NT2/D1 (cell line): Measurements from ENCODE around the gene CRACR2B.

Experiments used
- DNase-seq: peaks from one replicate; pipeline ENCODE4 v3.0.0-alpha.2; 2011; ENCODE audit warnings: low read depth, low spot score
- H3K27me3 ChIP-seq: 2 replicates; pipeline ENCODE4 v1.6.0; 2011; ENCODE audit warnings: mild to moderate bottlenecking; ENCODE audit not compliant: insufficient read length, insufficient read depth
- H3K36me3 ChIP-seq: 2 replicates; pipeline ENCODE4 v1.6.1; 2011; ENCODE audit warnings: mild to moderate bottlenecking, low read length, mixed read lengths; ENCODE audit not compliant: insufficient read depth, insufficient read length
- H3K4me1 ChIP-seq: 2 replicates; pipeline ENCODE4 v1.5.1; 2011; ENCODE audit not compliant: insufficient read depth, insufficient read length
- H3K4me3 ChIP-seq: 2 replicates; pipeline ENCODE4 v1.5.1; 2011; ENCODE audit warnings: low read depth; ENCODE audit not compliant: insufficient read length
- H3K9ac ChIP-seq: 2 replicates; pipeline ENCODE4 v1.6.0; 2011; ENCODE audit warnings: low read depth; ENCODE audit not compliant: insufficient read length
- H3K9me3 ChIP-seq: 2 replicates; pipeline ENCODE4 v1.5.1; 2011; ENCODE audit warnings: mild to moderate bottlenecking, low read length; ENCODE audit not compliant: insufficient read depth
- SUZ12 ChIP-seq: IDR thresholded peaks from 2 replicates; pipeline ENCODE4 v1.6.1; 2011; ENCODE audit not compliant: insufficient read length, insufficient read depth; ENCODE audit errors: extremely low read depth
- YY1 ChIP-seq: IDR thresholded peaks from 2 replicates; pipeline ENCODE4 v1.6.1; 2011; ENCODE audit not compliant: insufficient read length, insufficient read depth
- ZNF274 ChIP-seq: IDR thresholded peaks from 2 replicates; pipeline ENCODE4 v1.6.1; 2011; ENCODE audit warnings: mild to moderate bottlenecking, low read depth, low read length

CRACR2B gene

DNA sequence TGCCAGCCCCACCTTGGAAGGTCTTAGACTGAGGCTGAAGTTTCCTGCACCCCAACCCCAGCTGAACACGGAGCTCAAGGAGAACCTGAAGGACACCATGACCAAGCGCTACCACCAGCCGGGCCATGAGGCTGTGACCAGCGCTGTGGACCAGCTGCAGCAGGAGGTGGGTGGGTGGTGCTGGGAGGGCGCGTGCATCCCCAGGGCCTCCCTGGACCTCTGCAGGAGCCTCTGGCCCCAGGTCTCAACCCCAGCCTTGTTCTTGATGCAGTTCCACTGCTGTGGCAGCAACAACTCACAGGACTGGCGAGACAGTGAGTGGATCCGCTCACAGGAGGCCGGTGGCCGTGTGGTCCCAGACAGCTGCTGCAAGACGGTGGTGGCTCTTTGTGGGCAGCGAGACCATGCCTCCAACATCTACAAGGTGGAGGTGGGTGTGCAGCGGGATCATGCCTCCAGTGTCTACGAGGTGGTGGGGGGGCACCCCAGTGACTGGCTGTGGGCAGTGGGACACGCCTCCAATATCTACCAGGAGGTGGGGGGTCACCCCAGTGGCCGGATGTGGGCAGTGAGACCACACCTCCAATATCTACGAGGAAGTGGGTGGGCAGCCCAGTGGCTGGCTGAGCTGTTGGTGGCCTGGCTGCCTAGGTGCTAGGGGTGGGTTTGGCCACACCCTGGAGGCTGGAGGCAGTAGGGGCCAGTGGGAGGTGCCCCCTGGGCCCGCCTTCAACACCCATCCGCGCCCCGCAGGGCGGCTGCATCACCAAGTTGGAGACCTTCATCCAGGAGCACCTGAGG is 9.7 kb downstream of the CRACR2B start:
- Histone ChIP-seq H3K9me3 (no peaks in the 10 kb centered on the region), H3K4me1 (peaks cover 42% of the 10 kb centered on the region), H3K4me3 (no peak overlapping the region), H3K36me3 (peaks cover 66% of the 10 kb centered on the region), H3K9ac (peak overlapping the region; percentile 56), H3K27me3 (no peaks in the 10 kb centered on the region)
- DNase-seq = no peak
- TF ChIP-seq ZNF274 (no peak), SUZ12 (no peak), YY1 (no peak)

DNA sequence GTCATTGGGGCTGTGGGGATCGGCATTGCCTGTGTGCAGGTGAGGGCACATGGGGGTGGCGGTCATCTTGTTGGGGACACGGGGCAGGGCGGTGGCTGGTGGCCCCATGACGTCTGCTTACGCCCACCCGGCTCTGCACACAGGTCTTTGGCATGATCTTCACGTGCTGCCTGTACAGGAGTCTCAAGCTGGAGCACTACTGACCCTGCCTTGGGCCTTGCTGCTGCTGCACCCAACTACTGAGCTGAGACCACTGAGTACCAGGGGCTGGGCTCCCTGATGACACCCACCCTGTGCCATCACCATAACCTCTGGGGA is 10.2 kb downstream of the CRACR2B start:
- DNase-seq = no peak
- Histone ChIP-seq H3K27me3 (no peaks in the 10 kb centered on the region), H3K9me3 (no peaks in the 10 kb centered on the region), H3K4me3 (no peak overlapping the region), H3K36me3 (peaks cover 66% of the 10 kb centered on the region), H3K4me1 (peaks cover 42% of the 10 kb centered on the region), H3K9ac (no peak overlapping the region)
- TF ChIP-seq YY1 (no peak), ZNF274 (no peak), SUZ12 (no peak)

DNA sequence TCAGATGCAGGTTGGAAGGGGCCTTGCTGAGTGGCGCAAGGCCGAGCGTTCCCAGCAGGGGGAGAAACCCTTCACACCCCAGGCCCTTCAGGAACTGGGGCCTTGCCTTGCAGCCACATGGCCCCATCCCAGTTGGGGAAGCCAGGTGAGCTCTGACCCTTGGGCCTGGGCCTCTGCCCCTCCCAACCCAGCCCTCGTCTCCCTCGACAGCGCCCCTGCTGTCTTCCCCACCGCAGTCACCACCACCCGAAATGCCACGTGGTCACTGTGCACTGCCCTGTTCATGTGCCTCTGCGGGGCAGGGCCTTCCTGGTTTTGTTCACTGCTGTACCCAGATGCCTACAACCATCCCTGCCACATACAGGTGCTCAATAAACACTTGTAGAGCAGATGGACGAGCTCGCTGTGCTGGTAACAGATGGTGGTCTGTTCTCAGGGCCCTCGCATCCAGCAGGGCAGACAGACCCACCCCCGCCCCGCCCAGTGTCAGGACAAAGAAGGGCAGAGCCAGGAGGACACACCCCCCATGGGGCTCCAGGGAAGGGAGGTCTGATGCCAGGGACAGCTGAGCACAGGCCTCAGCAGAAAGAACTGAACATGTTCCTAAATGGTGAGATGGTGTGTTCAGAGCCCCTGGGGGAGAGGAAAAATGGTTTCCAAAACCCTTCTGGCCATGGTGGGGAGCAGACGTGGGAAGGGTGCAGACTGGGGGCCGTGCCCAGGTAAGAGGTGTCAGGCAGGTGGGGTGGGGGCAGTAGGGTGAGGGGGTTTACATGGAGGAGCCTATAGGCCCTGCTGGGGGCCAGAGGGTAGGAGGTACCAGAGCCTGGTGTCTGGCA is 10.9 kb downstream of the CRACR2B start:
- H3K36me3 ChIP-seq = peaks cover 66% of the 10 kb centered on the region
- no peak overlapping the region for H3K4me3 ChIP-seq
- no peak for DNase-seq
- peak overlapping the region; percentile 10 for H3K9ac ChIP-seq
- peaks cover 42% of the 10 kb centered on the region for H3K4me1 ChIP-seq
- no peaks in the 10 kb centered on the region for H3K9me3 ChIP-seq
- H3K27me3 ChIP-seq = no peaks in the 10 kb centered on the region
- TF ChIP-seq ZNF274 = no peak
- no peak for TF ChIP-seq YY1

DNA sequence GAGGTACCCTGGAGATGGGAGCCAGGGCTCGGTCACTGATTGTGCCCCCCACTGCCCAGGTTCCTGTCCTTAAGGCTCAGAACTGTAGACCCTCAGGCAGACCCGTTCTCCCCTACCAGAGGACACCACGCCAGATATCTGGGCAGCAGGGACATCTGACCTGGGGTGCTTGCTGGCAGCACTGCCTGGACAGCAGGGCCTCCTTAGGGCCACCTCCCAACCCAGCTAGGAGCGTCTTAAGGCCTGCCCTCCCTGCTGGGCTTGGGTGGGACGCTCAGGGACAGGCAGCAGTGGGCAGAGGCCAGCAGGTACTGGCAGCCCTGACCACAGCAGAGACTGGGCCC is 11.5 kb downstream of the CRACR2B start:
- H3K4me1 ChIP-seq = peaks cover 41% of the 10 kb centered on the region
- DNase-seq = no peak
- no peak overlapping the region for H3K4me3 ChIP-seq
- H3K27me3 ChIP-seq = no peaks in the 10 kb centered on the region
- peak overlapping the region; percentile 10 for H3K9ac ChIP-seq
- peaks cover 66% of the 10 kb centered on the region for H3K36me3 ChIP-seq
- no peaks in the 10 kb centered on the region for H3K9me3 ChIP-seq
- TF ChIP-seq SUZ12 (no peak), ZNF274 (no peak), YY1 (no peak)

DNA sequence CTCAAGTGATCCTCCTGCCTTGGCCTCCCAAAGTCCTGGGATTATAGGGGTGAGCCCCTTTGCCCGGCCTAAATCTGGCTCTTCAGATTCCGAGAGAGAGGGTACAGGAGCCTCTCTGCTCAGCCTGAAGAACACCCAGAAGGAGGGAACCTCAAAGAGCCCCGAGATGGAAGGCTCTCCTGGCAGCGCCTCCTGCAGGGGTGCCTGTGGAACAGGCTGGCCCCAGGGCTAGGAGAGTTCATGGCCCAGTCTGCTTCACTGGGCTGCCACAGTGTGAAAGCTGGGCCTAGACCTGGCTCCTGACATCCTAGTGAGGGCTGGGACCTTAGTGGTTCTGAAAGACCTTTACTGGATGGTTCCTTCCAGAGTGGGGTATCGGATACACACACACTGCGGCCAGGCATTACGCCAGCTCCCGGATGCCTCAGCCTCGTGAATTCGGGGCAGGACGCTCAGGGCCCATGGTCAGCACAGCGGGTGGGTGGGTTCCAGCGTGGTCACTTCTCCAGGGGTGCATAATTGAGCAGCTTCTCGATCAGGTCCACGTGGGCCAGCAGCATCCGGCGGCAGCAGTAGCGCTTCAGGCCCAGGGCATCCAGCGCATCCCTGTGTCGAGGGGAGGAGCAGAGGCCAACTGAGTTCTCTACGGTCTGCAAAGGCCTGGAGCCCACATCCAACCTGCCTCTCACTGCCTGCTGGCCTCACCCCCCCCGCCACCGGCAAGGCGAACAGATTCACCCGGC is 12.3 kb downstream of the CRACR2B start:
- TF ChIP-seq YY1 (no peak), ZNF274 (no peak), SUZ12 (no peak)
- no peak overlapping the region for H3K4me3 ChIP-seq
- H3K4me1 ChIP-seq = peaks cover 35% of the 10 kb centered on the region
- no peaks in the 10 kb centered on the region for H3K27me3 ChIP-seq
- H3K9me3 ChIP-seq = no peaks in the 10 kb centered on the region
- peaks cover 58% of the 10 kb centered on the region for H3K36me3 ChIP-seq
- H3K9ac ChIP-seq = peak overlapping the region; percentile 99
- no peak for DNase-seq

DNA sequence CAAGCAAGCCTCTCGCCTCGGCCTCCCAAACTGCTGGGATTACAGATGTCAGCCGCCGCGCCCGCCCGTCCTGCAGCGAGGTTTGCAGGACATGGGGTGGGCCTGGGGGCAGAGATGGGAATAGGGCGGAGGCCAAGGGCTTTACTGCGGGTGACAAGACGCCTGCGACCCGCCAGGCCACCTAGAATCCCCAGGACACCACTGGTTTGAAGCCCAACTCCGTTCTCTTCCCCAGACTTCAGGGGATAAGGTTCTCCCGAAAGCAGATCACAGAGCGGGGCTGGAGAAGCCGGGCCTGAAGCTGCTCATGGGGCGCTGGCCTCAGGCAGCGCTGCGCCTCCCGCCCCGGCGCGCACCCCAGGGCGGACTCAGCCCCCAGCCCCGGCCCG is 14.3 kb downstream of the CRACR2B start:
- H3K4me3 ChIP-seq = peak overlapping the region; percentile 98
- peaks cover 45% of the 10 kb centered on the region for H3K36me3 ChIP-seq
- H3K4me1 ChIP-seq = peaks cover 53% of the 10 kb centered on the region
- H3K9me3 ChIP-seq = no peaks in the 10 kb centered on the region
- TF ChIP-seq YY1 (no peak), ZNF274 (no peak), SUZ12 (no peak)
- peak overlapping the region; percentile 99 for H3K9ac ChIP-seq
- H3K27me3 ChIP-seq = no peaks in the 10 kb centered on the region
- no peak for DNase-seq

DNA sequence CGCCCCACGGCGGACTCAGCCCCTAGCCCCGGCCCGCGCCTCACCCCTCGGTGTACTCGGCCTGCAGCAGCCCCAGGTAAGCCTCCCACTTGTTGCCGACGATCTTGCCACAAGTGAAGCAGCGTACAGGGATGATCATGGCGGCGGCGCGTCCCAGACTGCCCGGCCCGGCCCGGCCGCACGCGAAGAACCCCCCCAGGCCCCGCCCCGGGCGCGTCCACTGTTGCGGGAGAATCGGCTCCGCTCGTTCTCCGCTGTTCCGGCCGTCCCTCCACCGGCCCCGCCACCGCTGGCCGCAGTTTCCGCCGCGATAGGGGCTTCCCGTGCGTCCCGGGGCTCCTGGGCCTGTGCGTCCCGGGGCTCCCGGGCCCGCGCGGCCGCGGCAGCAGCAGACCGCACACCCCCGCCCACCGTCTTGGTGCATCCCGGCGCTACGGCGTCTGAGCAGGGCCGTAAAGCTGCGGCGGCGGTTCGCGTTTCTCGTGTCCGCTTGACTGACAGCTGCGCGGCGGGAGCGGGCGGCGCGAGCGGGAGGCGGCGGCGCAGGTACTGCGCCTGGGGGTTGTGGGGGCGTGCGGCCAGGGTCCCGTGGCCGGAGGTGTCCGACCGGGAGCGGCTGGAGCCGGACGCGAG is 14.8 kb downstream of the CRACR2B start, which contains the start of the genes POLR2L and TSPAN4:
TSS of gene POLR2L (minus strand) at position 160 of the 633 bp plus-strand sequence. CDS start at position 139, 21 bp downstream.
TSS of gene TSPAN4 (plus strand) at position 483 of the 633 bp plus-strand sequence. CDS start 7,453 bp downstream, outside the sequence.
- H3K4me1 ChIP-seq = peaks cover 51% of the 10 kb centered on the region
- DNase-seq = peak; percentile 88
- peaks cover 44% of the 10 kb centered on the region for H3K36me3 ChIP-seq
- H3K9ac ChIP-seq = peak within 1 kb of the TSS; percentile 99
- no peaks in the 10 kb centered on the region for H3K27me3 ChIP-seq
- peak within 1 kb of the TSS; percentile 98 for H3K4me3 ChIP-seq
- no peaks in the 10 kb centered on the region for H3K9me3 ChIP-seq
- TF ChIP-seq SUZ12 (no peak), YY1 (peak; percentile 32), ZNF274 (no peak)
